Esophagus (tissue), 2 donors: ENCODE data around the gene KIRREL3. TPM values are rescaled to one million over a fixed set of nuclear protein-coding genes. Genes with fewer than 3 reads are reported as not detected.

Source experiments
- H3K27ac ChIP-seq, 2 donors: one replicate each; pipeline ENCODE4 v1.5.1; 2013; ENCODE audit warnings: low read depth in 2 of 2, mild to moderate bottlenecking in 2 of 2, inconsistent platforms in 1 of 2, low read length in 1 of 2, moderate library complexity in 1 of 2
- H3K27me3 ChIP-seq, 2 donors: one replicate each; pipeline ENCODE4 v1.6.1; 2013; ENCODE audit warnings: low read length in 2 of 2, control low read depth in 1 of 2, mild to moderate bottlenecking in 1 of 2; ENCODE audit not compliant: insufficient read depth in 2 of 2, control insufficient read depth in 1 of 2
- H3K36me3 ChIP-seq, 2 donors: one replicate each; pipeline ENCODE4 v1.6.1; 2013; ENCODE audit warnings: low read length in 1 of 2; ENCODE audit not compliant: control insufficient read depth in 2 of 2, insufficient read depth in 2 of 2
- H3K4me1 ChIP-seq, 2 donors: one replicate each; pipeline ENCODE4 v1.6.1; 2013; ENCODE audit warnings: low read length in 1 of 2; ENCODE audit not compliant: control insufficient read depth in 2 of 2, insufficient read depth in 2 of 2
- H3K4me3 ChIP-seq, 2 donors: one replicate each; pipeline ENCODE4 v1.5.1; 2013; ENCODE audit warnings: low read length in 2 of 2, mild to moderate bottlenecking in 2 of 2, low read depth in 1 of 2, moderate library complexity in 1 of 2
- H3K9me3 ChIP-seq, 2 donors: one replicate each; pipeline ENCODE4 v1.6.1; 2013; ENCODE audit warnings: mild to moderate bottlenecking in 2 of 2, low read depth in 1 of 2, low read length in 1 of 2, moderate library complexity in 1 of 2; ENCODE audit not compliant: control insufficient read depth in 2 of 2, insufficient read depth in 1 of 2
- WGBS, 2 donors: extraction: QIAGEN DNeasy Blood & Tissue Kit; methylation state at CpG; one replicate each; pipeline ENCODE4 v1.1.7; 2013; 5-methylcytosine and 5-hydroxymethylcytosine counted together
- polyA plus RNA-seq, 2 donors: library from polyadenylated mRNA; stranded (reverse); fragments of 200-250 nt; gene quantifications; one replicate each; pipeline ENCODE4 v1.2.3, GENCODE V29; 2013
- donor health status: healthy with polysubstance abuse.
- donor health status: Bipolar disorder and iron deficiency.

Gene KIRREL3
- polyA plus RNA-seq, 2 donors: 0.05 to 0.12 TPM

- no peak overlapping the region for H3K4me3 ChIP-seq
- H3K9me3 ChIP-seq: peaks cover 0 to 2% of the 10 kb centered on the region in 2 donors
- no peak overlapping the region for H3K27ac ChIP-seq
- H3K27me3 ChIP-seq: no peaks in the 10 kb centered on the region
- H3K36me3 ChIP-seq: no peaks in the 10 kb centered on the region
- 47 to 57% methylated on average over 7 of the region's 7 CpGs for WGBS, 2 donors
- no peaks in the 10 kb centered on the region for H3K4me1 ChIP-seq
Observed at GRCh38 chr11:126878913-126879482, 121.6 kb downstream of the KIRREL3 start.

GRCh38 chr11:126874831-126875230, 125.7 kb downstream of the KIRREL3 start:
- 45 to 53% methylated on average over 5 of the region's 5 CpGs for WGBS, 2 donors
- H3K4me3 ChIP-seq: no peak overlapping the region
- no peaks in the 10 kb centered on the region for H3K36me3 ChIP-seq
- H3K27ac ChIP-seq: no peak overlapping the region
- H3K9me3 ChIP-seq: no peaks in the 10 kb centered on the region
- no peaks in the 10 kb centered on the region for H3K4me1 ChIP-seq
- no peaks in the 10 kb centered on the region for H3K27me3 ChIP-seq

GRCh38 chr11:126874276-126874675, 126.3 kb downstream of the KIRREL3 start:
- WGBS, 2 donors: 78 to 84% methylated on average over 3 of the region's 3 CpGs
- Histone ChIP-seq H3K9me3 (no peaks in the 10 kb centered on the region), H3K27me3 (no peaks in the 10 kb centered on the region), H3K27ac (no peak overlapping the region), H3K4me1 (peaks cover 0 to under 1% of the 10 kb centered on the region in 2 donors), H3K36me3 (no peaks in the 10 kb centered on the region), H3K4me3 (no peak overlapping the region)

- Histone ChIP-seq H3K27ac (no peak overlapping the region), H3K27me3 (no peaks in the 10 kb centered on the region), H3K9me3 (no peaks in the 10 kb centered on the region), H3K4me3 (no peak overlapping the region), H3K4me1 (peaks cover 0 to 2% of the 10 kb centered on the region in 2 donors), H3K36me3 (no peaks in the 10 kb centered on the region)
Observed at GRCh38 chr11:126871792-126872191, 128.8 kb downstream of the KIRREL3 start.

GRCh38 chr11:126870021-126870420, 130.5 kb downstream of the KIRREL3 start:
- Histone ChIP-seq H3K4me1 (peaks cover 0 to 2% of the 10 kb centered on the region in 2 donors), H3K9me3 (no peaks in the 10 kb centered on the region), H3K36me3 (no peaks in the 10 kb centered on the region), H3K4me3 (no peak overlapping the region), H3K27me3 (no peaks in the 10 kb centered on the region), H3K27ac (no peak overlapping the region)
- WGBS, 2 donors: 48 to 57% methylated on average over 4 of the region's 4 CpGs

- Histone ChIP-seq H3K36me3 (no peaks in the 10 kb centered on the region), H3K4me1 (peaks cover 0 to 2% of the 10 kb centered on the region in 2 donors)
- 42 to 75% methylated on average over 1 of the region's 1 CpG for WGBS, 2 donors
Observed at GRCh38 chr11:126868741-126869140, 131.8 kb downstream of the KIRREL3 start.

GRCh38 chr11:126864934-126865333, 135.6 kb downstream of the KIRREL3 start:
- Histone ChIP-seq H3K4me3 (no peak overlapping the region), H3K36me3 (no peaks in the 10 kb centered on the region), H3K9me3 (no peaks in the 10 kb centered on the region), H3K4me1 (peaks cover 0 to 2% of the 10 kb centered on the region in 2 donors), H3K27ac (no peak overlapping the region), H3K27me3 (no peaks in the 10 kb centered on the region)
- WGBS, 2 donors: 64 to 70% methylated on average over 4 of the region's 4 CpGs

More at GRCh38 chr11:126868741-126869140, 131.8 kb downstream of the KIRREL3 start:
- H3K27ac ChIP-seq: no peak overlapping the region
- H3K4me3 ChIP-seq: no peak overlapping the region
- H3K27me3 ChIP-seq: no peaks in the 10 kb centered on the region
- H3K9me3 ChIP-seq: no peaks in the 10 kb centered on the region

GRCh38 chr11:126863294-126863997, 137.1 kb downstream of the KIRREL3 start:
- no peaks in the 10 kb centered on the region for H3K4me1 ChIP-seq
- H3K27ac ChIP-seq: no peak overlapping the region
- H3K9me3 ChIP-seq: no peaks in the 10 kb centered on the region
- WGBS, 2 donors: 75 to 85% methylated on average over 21 of the region's 21 CpGs
- H3K36me3 ChIP-seq: no peaks in the 10 kb centered on the region
- no peak overlapping the region for H3K4me3 ChIP-seq
- H3K27me3 ChIP-seq: no peaks in the 10 kb centered on the region

- Histone ChIP-seq H3K4me1 (no peaks in the 10 kb centered on the region), H3K9me3 (no peaks in the 10 kb centered on the region), H3K4me3 (no peak overlapping the region), H3K27me3 (no peaks in the 10 kb centered on the region), H3K27ac (no peak overlapping the region), H3K36me3 (no peaks in the 10 kb centered on the region)
- WGBS, 2 donors: 46 to 55% methylated on average over 7 of the region's 7 CpGs
Observed at GRCh38 chr11:126862664-126863243, 137.8 kb downstream of the KIRREL3 start.
